Bronchial epithelial cell (primary cell): ENCODE data around the gene MSTN. TPM values are rescaled to one million over a fixed set of nuclear protein-coding genes. Genes with fewer than 3 reads are reported as not detected.

Experiments used
- DNase-seq: peaks from one replicate; pipeline ENCODE4 v3.0.0-alpha.2; 2010; ENCODE audit warnings: low read depth
- FAIRE-seq: peaks from 2 replicates; lab custom pipeline; 2011; peaks lifted over from hg19 to GRCh38; lab: Jason Lieb, UNC
- H3K27me3 ChIP-seq: 2 replicates; pipeline ENCODE4 v1.5.1; 2011; ENCODE audit warnings: low read length; ENCODE audit not compliant: control insufficient read depth, insufficient read depth
- H3K36me3 ChIP-seq: 2 replicates; pipeline ENCODE4 v1.5.1; 2011; ENCODE audit warnings: low read length; ENCODE audit not compliant: control insufficient read depth, insufficient read depth
- H3K4me3 ChIP-seq: 2 replicates; pipeline ENCODE4 v1.5.1; 2011; ENCODE audit warnings: mild to moderate bottlenecking, low read depth, low read length, control low read depth
- CTCF ChIP-seq: IDR thresholded peaks from 2 replicates; pipeline ENCODE4 v1.5.1; 2011; ENCODE audit warnings: mild to moderate bottlenecking, moderate library complexity, low read length, control low read depth, inconsistent platforms; ENCODE audit not compliant: insufficient read depth, severe bottlenecking
- total RNA-seq: library from RNA; depleted of rRNA; stranded (reverse); fragments of >200 nt; gene quantifications from 2 replicates; pipeline ENCODE4 v1.2.1, GENCODE V29; 2014

The MSTN gene
- under 0.01 TPM in 1 of 2 replicates, not detected in the other for total RNA-seq

- no peaks in the 10 kb centered on the region for H3K36me3 ChIP-seq
- no peak for TF ChIP-seq CTCF
- no peak within 1 kb of the TSS for H3K4me3 ChIP-seq
- no peaks in the 10 kb centered on the region for H3K27me3 ChIP-seq
- no peak for FAIRE-seq
- no peak for DNase-seq
Observed at GRCh38 chr2:190062601-190063000, at the start of gene MSTN. Gene MSTN, minus strand, starts transcription at chr2:190062729. Its CDS starts 133 bp downstream, at chr2:190062596.

- no peak for TF ChIP-seq CTCF
- Histone ChIP-seq H3K36me3 (no peaks in the 10 kb centered on the region), H3K4me3 (no peak overlapping the region), H3K27me3 (no peaks in the 10 kb centered on the region)
- no peak for FAIRE-seq
- no peak for DNase-seq
Observed at GRCh38 chr2:190111166-190111565, 48.6 kb upstream of the MSTN start.

- no peak for FAIRE-seq
Observed at GRCh38 chr2:190110699-190111098, 48.2 kb upstream of the MSTN start.

GRCh38 chr2:190110131-190110530, 47.6 kb upstream of the MSTN start:
- FAIRE-seq (no peak), DNase-seq (no peak)
- no peaks in the 10 kb centered on the region for H3K36me3 ChIP-seq
- no peaks in the 10 kb centered on the region for H3K27me3 ChIP-seq
- no peak for TF ChIP-seq CTCF
- no peak overlapping the region for H3K4me3 ChIP-seq

More at GRCh38 chr2:190110699-190111098, 48.2 kb upstream of the MSTN start:
- DNase-seq: no peak
- no peaks in the 10 kb centered on the region for H3K27me3 ChIP-seq
- no peak overlapping the region for H3K4me3 ChIP-seq
- TF ChIP-seq CTCF: no peak
- H3K36me3 ChIP-seq: no peaks in the 10 kb centered on the region

GRCh38 chr2:190107409-190107808, 44.9 kb upstream of the MSTN start:
- FAIRE-seq (no peak), DNase-seq (no peak)
- Histone ChIP-seq H3K4me3 (no peak overlapping the region), H3K36me3 (no peaks in the 10 kb centered on the region), H3K27me3 (no peaks in the 10 kb centered on the region)
- TF ChIP-seq CTCF: no peak

GRCh38 chr2:190106783-190107182, 44.3 kb upstream of the MSTN start:
- H3K27me3 ChIP-seq: no peaks in the 10 kb centered on the region
- no peak for TF ChIP-seq CTCF
- FAIRE-seq: no peak
- H3K4me3 ChIP-seq: no peak overlapping the region
- no peaks in the 10 kb centered on the region for H3K36me3 ChIP-seq
- no peak for DNase-seq
